Choroid plexus epithelial cell (primary cell): ENCODE results near the gene MROH8.

Experiments used
- DNase-seq: peaks from one replicate; pipeline ENCODE4 v3.0.0-alpha.2; 2010; ENCODE audit warnings: low read depth
- H3K4me3 ChIP-seq: 2 replicates; pipeline ENCODE4 v1.5.1; 2011; ENCODE audit warnings: low read depth, mild to moderate bottlenecking, control low read depth, low read length, moderate library complexity
- TF ChIP-seq, protein P1 (sequence below): conservative IDR thresholded peaks from 2 replicates; pipeline ENCODE4 v1.5.1; 2011; ENCODE audit warnings: low read depth, mild to moderate bottlenecking, control low read depth, inconsistent platforms, low read length, moderate library complexity

Gene MROH8

DNA sequence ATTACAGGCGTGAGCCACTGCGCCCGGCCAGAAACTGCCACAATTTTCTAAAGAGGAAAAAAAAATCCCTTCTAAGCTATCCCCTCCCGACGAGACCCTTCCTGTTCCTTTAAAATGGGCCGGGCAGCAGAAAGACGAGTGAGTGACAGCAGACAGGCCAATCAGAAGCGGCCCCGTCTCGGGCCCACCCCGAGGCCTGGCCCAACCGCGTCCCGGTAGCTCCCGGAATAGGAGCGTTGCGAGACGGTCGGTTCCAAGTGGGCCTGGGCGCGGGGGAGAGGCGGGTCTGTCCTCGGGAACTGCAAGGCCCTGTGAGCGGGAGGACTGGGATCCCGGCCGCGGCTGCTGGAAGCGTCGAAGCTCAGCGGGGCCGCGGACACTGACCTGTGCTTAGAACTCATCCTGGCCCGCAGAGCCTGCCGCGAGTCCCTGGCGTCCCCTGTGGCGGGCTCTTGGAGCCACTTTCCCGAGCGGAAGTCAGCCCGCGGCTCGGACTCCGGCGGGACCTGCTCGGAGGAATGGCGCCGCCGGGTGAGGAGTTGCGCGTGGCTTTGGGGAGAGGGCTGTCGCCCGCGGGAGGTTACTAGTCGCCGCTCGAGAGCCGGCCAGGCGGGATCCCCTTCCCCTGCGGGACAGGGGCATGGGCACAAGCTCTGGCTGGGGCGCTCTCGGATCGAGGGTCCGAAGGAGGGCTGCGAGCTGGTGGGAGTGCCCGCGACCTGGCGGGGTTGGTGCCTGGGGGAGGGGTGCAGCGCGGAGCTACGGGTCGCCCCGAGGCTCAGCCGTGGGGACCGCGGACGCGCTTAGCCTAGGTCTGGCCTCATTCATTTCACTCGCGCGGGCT is at the start of gene MROH8, which contains the start of gene RPN2:
TSS of gene MROH8 (minus strand) at position 710 of the 844 bp plus-strand sequence.
TSS of gene RPN2 (plus strand) at position 492 of the 844 bp plus-strand sequence. CDS start at position 519, 27 bp downstream.
- DNase-seq, result peak; percentile 99
- TF ChIP-seq, protein P1, sequence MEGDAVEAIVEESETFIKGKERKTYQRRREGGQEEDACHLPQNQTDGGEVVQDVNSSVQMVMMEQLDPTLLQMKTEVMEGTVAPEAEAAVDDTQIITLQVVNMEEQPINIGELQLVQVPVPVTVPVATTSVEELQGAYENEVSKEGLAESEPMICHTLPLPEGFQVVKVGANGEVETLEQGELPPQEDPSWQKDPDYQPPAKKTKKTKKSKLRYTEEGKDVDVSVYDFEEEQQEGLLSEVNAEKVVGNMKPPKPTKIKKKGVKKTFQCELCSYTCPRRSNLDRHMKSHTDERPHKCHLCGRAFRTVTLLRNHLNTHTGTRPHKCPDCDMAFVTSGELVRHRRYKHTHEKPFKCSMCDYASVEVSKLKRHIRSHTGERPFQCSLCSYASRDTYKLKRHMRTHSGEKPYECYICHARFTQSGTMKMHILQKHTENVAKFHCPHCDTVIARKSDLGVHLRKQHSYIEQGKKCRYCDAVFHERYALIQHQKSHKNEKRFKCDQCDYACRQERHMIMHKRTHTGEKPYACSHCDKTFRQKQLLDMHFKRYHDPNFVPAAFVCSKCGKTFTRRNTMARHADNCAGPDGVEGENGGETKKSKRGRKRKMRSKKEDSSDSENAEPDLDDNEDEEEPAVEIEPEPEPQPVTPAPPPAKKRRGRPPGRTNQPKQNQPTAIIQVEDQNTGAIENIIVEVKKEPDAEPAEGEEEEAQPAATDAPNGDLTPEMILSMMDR, result no peak
- H3K4me3 ChIP-seq, result peak within 1 kb of the TSS; percentile 96

DNA sequence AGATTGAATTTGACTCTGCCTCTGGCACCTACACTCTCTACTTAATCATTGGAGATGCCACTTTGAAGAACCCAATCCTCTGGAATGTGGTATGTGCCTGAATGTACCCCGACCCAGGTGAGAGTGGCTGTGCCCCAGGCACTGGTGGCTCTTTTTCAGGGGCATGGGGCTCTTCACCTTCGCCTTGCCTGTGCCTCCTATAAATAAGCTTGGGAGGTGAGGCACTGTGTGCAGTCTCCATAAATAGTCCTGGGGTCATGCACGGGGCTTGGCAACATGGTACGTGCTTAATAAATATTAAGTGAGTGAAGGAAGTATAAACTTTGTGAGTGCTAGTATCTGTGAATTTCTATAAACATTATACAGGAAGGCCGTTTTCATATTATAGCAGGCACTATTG is 49.3 kb upstream of the MROH8 start:
- no peak overlapping the region for H3K4me3 ChIP-seq
- TF ChIP-seq, protein P1, result no peak
- DNase-seq, result no peak

DNA sequence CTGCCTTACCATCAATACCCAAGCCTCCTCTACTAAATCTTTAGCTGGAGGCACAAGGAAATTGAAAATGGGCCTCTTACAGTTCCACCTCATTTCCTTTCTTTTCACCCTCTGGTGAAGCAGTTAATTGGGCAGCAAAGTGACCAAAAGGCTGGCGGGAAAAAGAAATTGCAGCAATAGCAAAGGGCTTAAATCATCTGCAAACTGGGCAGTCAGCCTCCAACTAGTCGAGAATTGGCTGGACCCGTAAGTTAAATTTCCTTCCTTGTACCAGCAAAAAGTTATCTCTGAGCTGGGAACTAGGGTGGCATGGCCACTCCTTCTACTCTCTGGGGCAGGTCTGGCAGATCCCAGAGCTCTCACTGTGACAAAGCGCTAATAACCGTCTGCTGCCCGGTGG is 48.7 kb upstream of the MROH8 start:
- DNase-seq, result no peak
- TF ChIP-seq, protein P1, result no peak

DNA sequence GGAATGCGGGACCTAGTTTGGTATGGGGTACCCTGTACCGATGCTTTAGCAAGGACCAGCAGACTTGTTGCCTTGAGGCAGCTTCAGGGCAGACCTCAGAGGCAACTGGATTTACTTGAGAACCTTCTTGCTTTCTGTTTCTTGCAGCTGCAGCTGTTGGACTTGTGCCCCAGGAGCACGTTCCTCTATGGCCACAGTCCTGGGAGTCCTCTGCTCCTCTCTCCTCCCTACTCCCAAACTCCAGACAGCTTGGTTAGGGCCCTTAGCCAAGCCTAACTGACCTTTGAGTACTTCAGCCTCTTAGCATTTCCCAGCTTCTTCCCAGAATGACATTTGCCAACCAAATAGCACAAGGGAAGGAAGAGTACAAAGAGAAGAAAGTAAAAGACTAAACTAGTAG is 47.5 kb upstream of the MROH8 start:
- peak; percentile 60 for DNase-seq
- no peak overlapping the region for H3K4me3 ChIP-seq
- TF ChIP-seq, protein P1, result no peak

More for the DNA sequence above, 48.7 kb upstream of the MROH8 start:
- no peak overlapping the region for H3K4me3 ChIP-seq

DNA sequence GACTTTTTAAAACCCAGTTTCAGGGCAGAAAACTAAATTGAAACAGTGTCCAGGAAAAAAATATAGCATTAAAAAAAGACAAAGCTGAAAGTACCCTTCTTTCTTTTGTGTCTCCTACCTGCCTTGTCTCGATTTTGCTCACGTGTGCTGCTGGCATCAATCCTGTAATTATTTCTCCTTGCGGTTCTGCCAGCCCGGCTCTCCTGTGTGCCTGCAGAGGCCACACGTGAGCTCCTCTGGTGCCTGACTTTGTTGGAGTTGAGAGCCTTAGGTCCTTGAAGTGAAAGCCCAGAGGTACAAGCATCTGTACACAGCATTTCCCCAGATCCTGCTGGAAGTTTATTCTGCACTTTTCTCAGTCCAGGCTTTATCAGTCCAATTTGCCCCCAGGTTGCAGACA is 45.8 kb upstream of the MROH8 start:
- DNase-seq, result no peak

DNA sequence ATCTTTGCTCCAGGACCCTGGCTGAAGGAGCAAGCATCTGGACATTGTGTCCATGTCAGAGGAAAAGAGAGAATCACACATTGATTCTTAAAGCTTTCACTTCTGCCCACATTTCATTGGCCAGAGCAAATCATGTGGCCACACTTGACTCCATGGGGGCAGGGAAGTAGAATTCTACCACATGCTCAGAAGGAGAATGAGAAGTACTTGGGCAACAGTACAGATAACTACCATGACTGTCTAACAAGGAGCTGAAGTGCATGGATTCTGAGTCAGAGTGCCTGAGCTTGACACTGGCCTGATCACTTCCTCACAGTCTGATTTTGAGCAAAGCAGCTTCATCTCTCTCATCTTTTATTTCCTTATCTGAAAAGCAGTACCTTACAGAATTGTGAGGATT is 43.7 kb upstream of the MROH8 start:
- H3K4me3 ChIP-seq, result no peak overlapping the region
- TF ChIP-seq, protein P1, result no peak
- DNase-seq, result peak; percentile 97

More for the DNA sequence above, 45.8 kb upstream of the MROH8 start:
- TF ChIP-seq, protein P1, result no peak
- no peak overlapping the region for H3K4me3 ChIP-seq

DNA sequence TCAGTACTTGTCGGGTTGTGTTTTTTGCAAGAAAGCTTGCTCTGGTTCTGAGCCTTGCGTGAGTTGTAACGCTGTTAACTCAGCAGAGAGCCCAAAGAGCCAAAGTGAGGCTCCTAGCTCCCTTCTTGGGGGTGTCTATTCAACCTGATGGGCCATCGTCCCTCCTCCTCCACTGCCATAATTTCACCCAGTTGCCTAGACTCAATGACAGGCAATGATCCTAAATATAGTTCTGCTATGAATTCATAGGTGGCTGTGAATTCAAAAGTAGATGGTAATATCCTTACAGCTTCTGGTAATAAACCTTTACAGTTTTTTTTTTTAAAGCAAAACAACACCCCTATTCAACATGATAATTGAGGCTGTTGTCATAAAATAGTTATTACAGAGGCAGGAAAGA is 42.7 kb upstream of the MROH8 start:
- no peak overlapping the region for H3K4me3 ChIP-seq
- no peak for DNase-seq
- TF ChIP-seq, protein P1, result no peak
